ENCODE results near the gene NISCH.

Gene NISCH

DNA sequence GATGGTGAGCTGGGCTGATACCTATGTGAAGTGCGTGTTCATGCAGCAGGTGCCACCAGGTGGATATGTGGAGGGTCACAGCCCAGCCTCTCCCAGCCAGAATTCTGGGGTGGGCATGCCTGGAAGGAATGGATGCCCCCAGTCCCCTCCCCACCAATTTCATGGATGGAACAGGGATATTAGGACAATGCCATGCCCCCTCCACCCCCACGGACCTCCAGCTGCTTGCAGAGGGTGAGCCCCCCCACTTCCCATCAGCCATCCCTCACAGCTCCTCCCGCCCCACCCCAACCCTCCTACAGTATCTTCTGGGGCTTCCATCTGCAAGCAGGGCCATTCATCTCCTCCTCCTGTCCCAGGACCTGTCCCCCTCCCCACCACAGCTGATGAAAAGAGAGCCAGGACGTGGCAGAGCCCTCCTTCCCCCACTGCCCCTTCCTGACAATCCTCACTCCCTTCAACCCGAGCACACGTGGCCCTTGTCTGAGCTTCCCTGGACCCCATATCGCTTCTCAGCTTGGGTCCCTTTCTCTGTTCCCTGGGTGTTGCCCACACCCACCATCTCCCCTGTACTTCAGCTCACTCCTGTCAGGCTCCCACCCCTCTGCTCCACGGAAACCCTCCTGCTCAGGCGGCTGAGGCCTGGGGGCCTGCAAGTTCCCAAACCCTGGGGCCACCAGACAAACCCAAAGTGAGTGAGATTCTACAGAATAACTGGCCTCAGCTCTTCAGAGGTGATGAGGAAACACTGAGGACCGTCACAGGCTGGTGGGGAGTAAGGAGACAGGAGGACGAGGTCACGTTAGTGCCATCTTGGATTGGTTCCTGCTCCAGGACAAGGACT lies 7.7 kb upstream of the NISCH start:
- Histone ChIP-seq H3K27ac (ENCODE audit: low read length, poor library complexity, severe bottlenecking) (no peak overlapping the region), H3K4me1 (ENCODE audit: control insufficient read depth, insufficient read depth, low read depth, low read length) (peaks cover 19% of the 10 kb centered on the region), H2AK5ac (ENCODE audit: low read length, severe bottlenecking) (no peak overlapping the region), H3K4me2 (ENCODE audit: low read length, poor library complexity, severe bottlenecking) (no peak overlapping the region), H3K18ac (ENCODE audit: low read depth in 1 of 2, low read length in 2 of 2) (no peak overlapping the region), H2BK120ac (ENCODE audit: low read depth, low read length) (no peak overlapping the region), H2BK12ac (ENCODE audit: low read length in 2 of 2) (no peak overlapping the region), H4K91ac (ENCODE audit: low read length) (no peak overlapping the region), H3K27me3 (ENCODE audit: control insufficient read depth in 1 of 2, insufficient read depth in 1 of 2, low read length in 2 of 2) (peaks cover 0 to 10% of the 10 kb centered on the region in 2 experiments), H3K14ac (ENCODE audit: low read length in 2 of 2) (no peak overlapping the region), H4K8ac (ENCODE audit: low read length) (no peak overlapping the region), H3K4me3 (ENCODE audit: insufficient read depth in 1 of 2, low read depth in 1 of 2, low read length in 2 of 2) (no peak overlapping the region), H3K36me3 (ENCODE audit: control insufficient read depth in 1 of 2, insufficient read depth in 2 of 2, low read depth in 1 of 2, low read length in 2 of 2) (no peaks in the 10 kb centered on the region), H2AFZ (ENCODE audit: low read depth, low read length) (no peak overlapping the region), H2BK5ac (ENCODE audit: low read depth, low read length, poor library complexity, severe bottlenecking) (no peak overlapping the region), H3K23ac (ENCODE audit: low read length in 2 of 2) (no peak overlapping the region), H2BK15ac (ENCODE audit: low read depth, poor library complexity, severe bottlenecking) (no peak overlapping the region), H3K9ac (ENCODE audit: low read length) (no peak overlapping the region), H3K79me1 (replicated peaks; ENCODE audit: low read length, poor library complexity, severe bottlenecking) (no peaks in the 10 kb centered on the region), H3K4ac (ENCODE audit: low read depth in 1 of 2, low read length in 2 of 2) (no peak overlapping the region), H3K9me3 (ENCODE audit: control insufficient read depth, low read length) (no peaks in the 10 kb centered on the region)
- no peak for DNase-seq
- WGBS: 80% methylated on average over 12 of the region's 12 CpGs

DNA sequence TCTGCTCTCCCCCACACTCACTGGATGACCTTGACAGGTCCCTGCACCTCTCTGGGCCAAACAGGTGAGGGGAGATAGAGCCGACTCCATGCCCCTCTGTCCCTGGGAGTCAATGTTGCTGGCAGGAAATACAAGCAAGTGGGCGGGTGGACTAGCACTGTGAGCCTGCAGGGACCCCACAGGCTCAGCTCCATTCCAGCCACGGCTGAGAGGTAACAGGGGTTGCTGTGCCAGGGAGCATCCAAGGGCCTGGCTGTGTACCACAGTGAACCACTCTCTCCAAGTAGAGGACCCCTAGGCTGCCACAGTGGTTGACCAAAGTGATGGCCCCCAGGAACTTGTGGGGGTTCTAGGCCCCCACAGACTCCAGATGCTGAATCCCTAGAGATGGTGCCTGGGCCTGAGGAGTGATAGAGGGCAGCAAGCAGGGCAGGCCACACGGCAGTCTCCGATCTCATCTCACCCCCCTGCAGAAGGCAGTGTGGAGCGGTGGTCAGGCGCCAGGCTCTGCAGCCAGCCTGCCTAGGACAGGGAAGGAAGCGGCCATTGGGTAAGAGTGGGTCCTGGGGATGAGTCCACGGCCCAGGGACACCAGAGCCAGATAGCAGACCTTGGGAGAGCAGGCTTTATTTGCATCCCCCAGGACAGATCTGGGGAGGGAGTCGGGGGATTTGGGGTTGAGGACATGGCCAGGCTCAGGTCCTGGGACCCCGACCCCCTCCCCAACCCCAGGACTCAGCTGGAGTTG lies 4.7 kb upstream of the NISCH start:
- peak overlapping the region; percentile 93 for H2AK5ac ChIP-seq (ENCODE audit: low read length, severe bottlenecking)
- H3K4me1 ChIP-seq (ENCODE audit: control insufficient read depth, insufficient read depth, low read depth, low read length): peaks cover 22% of the 10 kb centered on the region
- peak overlapping the region; percentile 52 for H3K27ac ChIP-seq (ENCODE audit: low read length, poor library complexity, severe bottlenecking)
- H2AFZ ChIP-seq (ENCODE audit: low read depth, low read length): no peak overlapping the region
- WGBS: 96% methylated on average over 8 of the region's 11 CpGs
- no peaks in the 10 kb centered on the region for H3K36me3 ChIP-seq (ENCODE audit: control insufficient read depth in 1 of 2, insufficient read depth in 2 of 2, low read depth in 1 of 2, low read length in 2 of 2)
- no peak overlapping the region for H2BK120ac ChIP-seq (ENCODE audit: low read depth, low read length)
- H3K9me3 ChIP-seq (ENCODE audit: control insufficient read depth, low read length): no peaks in the 10 kb centered on the region
- H3K18ac ChIP-seq (ENCODE audit: low read depth in 1 of 2, low read length in 2 of 2): no peak overlapping the region
- no peak overlapping the region for H2BK5ac ChIP-seq (ENCODE audit: low read depth, low read length, poor library complexity, severe bottlenecking)
- H3K4ac ChIP-seq (ENCODE audit: low read depth in 1 of 2, low read length in 2 of 2): no peak overlapping the region
- no peak overlapping the region for H3K14ac ChIP-seq (ENCODE audit: low read length in 2 of 2)
- H3K4me3 ChIP-seq (ENCODE audit: insufficient read depth in 1 of 2, low read depth in 1 of 2, low read length in 2 of 2): no peak overlapping the region
- no peak overlapping the region for H4K8ac ChIP-seq (ENCODE audit: low read length)
- no peaks in the 10 kb centered on the region for H3K27me3 ChIP-seq (ENCODE audit: control insufficient read depth in 1 of 2, insufficient read depth in 1 of 2, low read length in 2 of 2)
- no peak overlapping the region for H3K4me2 ChIP-seq (ENCODE audit: low read length, poor library complexity, severe bottlenecking)
- DNase-seq: no peak
- no peak overlapping the region for H2BK15ac ChIP-seq (ENCODE audit: low read depth, poor library complexity, severe bottlenecking)
- no peak overlapping the region for H2BK12ac ChIP-seq (ENCODE audit: low read length in 2 of 2)
- no peak overlapping the region for H3K23ac ChIP-seq (ENCODE audit: low read length in 2 of 2)
- H4K91ac ChIP-seq (ENCODE audit: low read length): no peak overlapping the region
- H3K79me1 ChIP-seq (replicated peaks; ENCODE audit: low read length, poor library complexity, severe bottlenecking): no peaks in the 10 kb centered on the region
- no peak overlapping the region for H3K9ac ChIP-seq (ENCODE audit: low read length)

DNA sequence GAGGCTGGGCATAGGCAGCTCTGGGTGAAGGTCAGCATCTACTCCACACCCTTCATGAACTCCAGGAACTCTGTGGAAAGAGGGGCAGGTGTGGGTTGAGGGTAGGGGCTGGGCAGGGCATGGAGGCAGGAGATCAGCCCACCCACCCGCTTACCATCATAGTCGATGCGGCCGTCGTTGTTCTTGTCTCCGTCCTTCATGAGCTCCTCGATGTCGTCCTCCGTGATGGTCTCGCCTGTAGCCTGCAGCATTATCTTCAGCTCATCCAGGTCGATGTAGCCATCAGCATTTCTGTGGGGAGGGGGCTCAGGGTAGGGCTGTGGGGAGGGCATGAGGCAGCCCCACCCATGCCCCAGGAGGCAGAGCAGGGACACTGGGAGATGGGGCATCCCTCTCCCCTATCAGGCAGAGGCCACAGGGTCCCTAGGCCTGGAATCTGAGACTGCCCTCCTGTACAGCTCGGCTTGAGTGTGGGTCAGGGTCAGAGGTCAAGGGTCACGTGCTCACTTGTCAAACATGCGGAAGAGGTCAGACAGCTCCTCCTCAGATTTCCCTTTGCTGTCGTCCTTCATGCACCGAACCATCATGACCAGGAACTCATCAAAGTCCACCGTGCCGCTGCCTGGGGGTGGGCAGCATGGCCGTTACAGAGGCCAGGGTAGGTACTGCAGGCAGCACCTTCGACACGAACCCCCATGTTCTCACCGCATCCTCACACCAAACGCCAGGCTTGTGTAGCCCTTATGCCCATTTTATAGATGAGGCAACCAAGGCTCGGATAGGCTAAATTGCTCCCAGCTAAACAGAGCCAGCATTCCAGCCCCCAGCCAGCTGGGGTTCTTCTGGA lies 3.9 kb upstream of the NISCH start:
- Histone ChIP-seq H3K14ac (ENCODE audit: low read length in 2 of 2) (no peak overlapping the region), H2BK15ac (ENCODE audit: low read depth, poor library complexity, severe bottlenecking) (no peak overlapping the region), H3K79me1 (replicated peaks; ENCODE audit: low read length, poor library complexity, severe bottlenecking) (no peaks in the 10 kb centered on the region), H2BK5ac (ENCODE audit: low read depth, low read length, poor library complexity, severe bottlenecking) (no peak overlapping the region), H3K36me3 (ENCODE audit: control insufficient read depth in 1 of 2, insufficient read depth in 2 of 2, low read depth in 1 of 2, low read length in 2 of 2) (no peaks in the 10 kb centered on the region), H3K27ac (ENCODE audit: low read length, poor library complexity, severe bottlenecking) (no peak overlapping the region), H2AK5ac (ENCODE audit: low read length, severe bottlenecking) (peak overlapping the region; percentile 3), H4K91ac (ENCODE audit: low read length) (no peak overlapping the region), H3K9me3 (ENCODE audit: control insufficient read depth, low read length) (no peaks in the 10 kb centered on the region), H3K27me3 (ENCODE audit: control insufficient read depth in 1 of 2, insufficient read depth in 1 of 2, low read length in 2 of 2) (no peaks in the 10 kb centered on the region), H3K4me2 (ENCODE audit: low read length, poor library complexity, severe bottlenecking) (no peak overlapping the region), H4K8ac (ENCODE audit: low read length) (no peak overlapping the region), H3K4me3 (ENCODE audit: insufficient read depth in 1 of 2, low read depth in 1 of 2, low read length in 2 of 2) (no peak overlapping the region), H3K23ac (ENCODE audit: low read length in 2 of 2) (no peak overlapping the region), H3K4me1 (ENCODE audit: control insufficient read depth, insufficient read depth, low read depth, low read length) (peaks cover 22% of the 10 kb centered on the region), H2AFZ (ENCODE audit: low read depth, low read length) (no peak overlapping the region), H3K4ac (ENCODE audit: low read depth in 1 of 2, low read length in 2 of 2) (no peak overlapping the region), H2BK12ac (ENCODE audit: low read length in 2 of 2) (no peak overlapping the region), H3K18ac (ENCODE audit: low read depth in 1 of 2, low read length in 2 of 2) (no peak overlapping the region), H3K9ac (ENCODE audit: low read length) (no peak overlapping the region), H2BK120ac (ENCODE audit: low read depth, low read length) (no peak overlapping the region)
- WGBS: 80% methylated on average over 24 of the region's 24 CpGs
- DNase-seq: no peak

DNA sequence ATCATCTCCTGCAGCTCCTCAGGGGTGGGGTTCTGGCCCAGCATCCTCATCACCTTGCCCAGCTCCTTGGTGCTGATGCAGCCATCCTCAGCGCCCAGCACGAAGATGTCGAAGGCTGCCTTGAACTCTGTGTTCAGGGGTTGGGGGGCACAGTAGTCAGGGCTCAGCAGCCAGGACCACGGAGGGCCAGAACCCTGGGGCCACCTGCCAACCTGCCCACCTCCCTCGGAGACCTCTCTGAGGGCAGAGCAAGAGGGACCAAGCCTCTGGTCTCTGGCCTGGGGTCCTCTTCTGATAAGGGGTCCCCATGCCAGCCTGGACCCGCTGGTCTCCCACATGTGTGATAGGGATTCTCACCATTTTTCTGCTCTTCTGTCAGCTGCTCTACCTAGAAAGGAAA lies 3.3 kb upstream of the NISCH start:
- Histone ChIP-seq H3K27ac (ENCODE audit: low read length, poor library complexity, severe bottlenecking) (no peak overlapping the region), H3K36me3 (ENCODE audit: control insufficient read depth in 1 of 2, insufficient read depth in 2 of 2, low read depth in 1 of 2, low read length in 2 of 2) (no peaks in the 10 kb centered on the region), H3K9me3 (ENCODE audit: control insufficient read depth, low read length) (no peaks in the 10 kb centered on the region), H2AFZ (ENCODE audit: low read depth, low read length) (no peak overlapping the region), H2BK12ac (ENCODE audit: low read length in 2 of 2) (no peak overlapping the region), H2BK5ac (ENCODE audit: low read depth, low read length, poor library complexity, severe bottlenecking) (no peak overlapping the region), H3K14ac (ENCODE audit: low read length in 2 of 2) (no peak overlapping the region), H4K91ac (ENCODE audit: low read length) (no peak overlapping the region), H4K8ac (ENCODE audit: low read length) (no peak overlapping the region), H3K4me3 (ENCODE audit: insufficient read depth in 1 of 2, low read depth in 1 of 2, low read length in 2 of 2) (no peak overlapping the region), H3K4ac (ENCODE audit: low read depth in 1 of 2, low read length in 2 of 2) (no peak overlapping the region), H3K79me1 (replicated peaks; ENCODE audit: low read length, poor library complexity, severe bottlenecking) (no peaks in the 10 kb centered on the region), H2AK5ac (ENCODE audit: low read length, severe bottlenecking) (peak overlapping the region; percentile 6), H3K4me2 (ENCODE audit: low read length, poor library complexity, severe bottlenecking) (no peak overlapping the region), H3K9ac (ENCODE audit: low read length) (no peak overlapping the region), H3K23ac (ENCODE audit: low read length in 2 of 2) (no peak overlapping the region), H3K4me1 (ENCODE audit: control insufficient read depth, insufficient read depth, low read depth, low read length) (peaks cover 28% of the 10 kb centered on the region), H3K27me3 (ENCODE audit: control insufficient read depth in 1 of 2, insufficient read depth in 1 of 2, low read length in 2 of 2) (no peaks in the 10 kb centered on the region), H3K18ac (ENCODE audit: low read depth in 1 of 2, low read length in 2 of 2) (no peak overlapping the region), H2BK120ac (ENCODE audit: low read depth, low read length) (no peak overlapping the region), H2BK15ac (ENCODE audit: low read depth, poor library complexity, severe bottlenecking) (no peak overlapping the region)
- 93% methylated on average over 6 of the region's 6 CpGs for WGBS
- no peak for DNase-seq

All from mesenchymal stem cell (in vitro differentiated cells and primary cell).